ENCODE data around the gene FBRSL1. TPM values are rescaled to one million over a fixed set of nuclear protein-coding genes. Genes with fewer than 3 reads are reported as not detected.

Gene FBRSL1
- total RNA-seq, 1 donor from 2014 or later: 199 TPM

- no peak for DNase-seq (ENCODE audit: low spot score, unreplicated experiment)
- Mint-ChIP-seq H3K27ac (no peak overlapping the region), H3K4me3 (ENCODE audit: low read depth) (no peak overlapping the region), H3K27me3 (peaks cover 29% of the 10 kb centered on the region), H3K4me1 (ENCODE audit: low read depth) (peaks cover 6% of the 10 kb centered on the region), H3K36me3 (ENCODE audit: insufficient read depth) (no peaks in the 10 kb centered on the region), H3K9me3 (ENCODE audit: low read depth) (no peaks in the 10 kb centered on the region)
- no peak for TF ChIP-seq CTCF (IDR thresholded peaks at IDR 0.05; ENCODE audit: unreplicated experiment)
These were observed 25.1 kb upstream of the FBRSL1 start for GRCh38 chr12:132464820-132465219.

GRCh38 chr12:132465269-132466190 is 24.4 kb upstream of the FBRSL1 start:
- Mint-ChIP-seq H3K36me3 (ENCODE audit: insufficient read depth) (no peaks in the 10 kb centered on the region), H3K27me3 (peaks cover 33% of the 10 kb centered on the region), H3K4me1 (ENCODE audit: low read depth) (peaks cover 6% of the 10 kb centered on the region), H3K9me3 (ENCODE audit: low read depth) (no peaks in the 10 kb centered on the region), H3K27ac (no peak overlapping the region), H3K4me3 (ENCODE audit: low read depth) (no peak overlapping the region)
- DNase-seq (ENCODE audit: low spot score, unreplicated experiment): no peak
- TF ChIP-seq CTCF (IDR thresholded peaks at IDR 0.05; ENCODE audit: unreplicated experiment): no peak

GRCh38 chr12:132466241-132467201 is 23.4 kb upstream of the FBRSL1 start:
- Mint-ChIP-seq H3K27ac (no peak overlapping the region), H3K4me3 (ENCODE audit: low read depth) (no peak overlapping the region)

GRCh38 chr12:132467511-132467910 is 22.4 kb upstream of the FBRSL1 start:
- H3K4me3 Mint-ChIP-seq (ENCODE audit: low read depth): no peak overlapping the region
- H3K36me3 Mint-ChIP-seq (ENCODE audit: insufficient read depth): peaks cover 4% of the 10 kb centered on the region
- TF ChIP-seq CTCF (IDR thresholded peaks at IDR 0.05; ENCODE audit: unreplicated experiment): no peak
- H3K27me3 Mint-ChIP-seq: peaks cover 33% of the 10 kb centered on the region
- no peak for DNase-seq (ENCODE audit: low spot score, unreplicated experiment)
- peaks cover 4% of the 10 kb centered on the region for H3K9me3 Mint-ChIP-seq (ENCODE audit: low read depth)
- H3K27ac Mint-ChIP-seq: no peak overlapping the region
- peaks cover 8% of the 10 kb centered on the region for H3K4me1 Mint-ChIP-seq (ENCODE audit: low read depth)

More at GRCh38 chr12:132466241-132467201, 23.4 kb upstream of the FBRSL1 start:
- Mint-ChIP-seq H3K4me1 (ENCODE audit: low read depth) (peaks cover 8% of the 10 kb centered on the region), H3K9me3 (ENCODE audit: low read depth) (peaks cover 2% of the 10 kb centered on the region), H3K27me3 (peaks cover 33% of the 10 kb centered on the region), H3K36me3 (ENCODE audit: insufficient read depth) (peaks cover under 1% of the 10 kb centered on the region)
- no peak for DNase-seq (ENCODE audit: low spot score, unreplicated experiment)
- no peak for TF ChIP-seq CTCF (IDR thresholded peaks at IDR 0.05; ENCODE audit: unreplicated experiment)

- no peak for TF ChIP-seq CTCF (IDR thresholded peaks at IDR 0.05; ENCODE audit: unreplicated experiment)
- H3K9me3 Mint-ChIP-seq (ENCODE audit: low read depth): peaks cover 4% of the 10 kb centered on the region
- H3K36me3 Mint-ChIP-seq (ENCODE audit: insufficient read depth): peaks cover 4% of the 10 kb centered on the region
- no peak overlapping the region for H3K4me3 Mint-ChIP-seq (ENCODE audit: low read depth)
- peaks cover 8% of the 10 kb centered on the region for H3K4me1 Mint-ChIP-seq (ENCODE audit: low read depth)
- no peak overlapping the region for H3K27ac Mint-ChIP-seq
- DNase-seq (ENCODE audit: low spot score, unreplicated experiment): no peak
- peaks cover 33% of the 10 kb centered on the region for H3K27me3 Mint-ChIP-seq
These were observed 20.5 kb upstream of the FBRSL1 start for GRCh38 chr12:132469423-132469822.
